Body of pancreas (tissue), 4 donors: ENCODE data around the gene CEP120. TPM values are rescaled to one million over a fixed set of nuclear protein-coding genes. Genes with fewer than 3 reads are reported as not detected.

ENCODE experiments used
- ATAC-seq: fragments of 150-250 bp; one replicate; pipeline ENCODE4 v1.9.1; 2016
- DNase-seq, 4 donors: peaks; one replicate each; pipeline ENCODE4 v3.0.0-alpha.2; 2019
- H3K27ac ChIP-seq, 4 donors: fragments of 200-600 bp; sonication (generic); 1 replicate in 3 of 4; 2 replicates in 1 of 4; pipeline versions ENCODE4 v1.5.1 to v1.6.1; 2016 to 2019; ENCODE audit warnings: mild to moderate bottlenecking in 1 of 4, mixed read lengths in 1 of 4, moderate library complexity in 1 of 4
- H3K27me3 ChIP-seq, 2 donors: fragments of 200-600 bp; sonication (generic); one replicate each; pipeline ENCODE4 v1.6.0; 2016; ENCODE audit warnings: mild to moderate bottlenecking in 1 of 2
- H3K36me3 ChIP-seq, 2 donors: fragments of 200-600 bp; sonication (generic); replicated peaks in 1 of 2; 2 replicates each; pipeline ENCODE4 v1.5.1; 2016; ENCODE audit warnings: low read depth in 2 of 2; ENCODE audit not compliant: insufficient read depth in 1 of 2
- H3K4me1 ChIP-seq: fragments of 200-600 bp; sonication (generic); one replicate; pipeline ENCODE4 v1.6.0; 2016
- H3K4me3 ChIP-seq, 2 donors: fragments of 200-600 bp; sonication (generic); 1 replicate in 1 of 2; 2 replicates in 1 of 2; pipeline ENCODE4 v1.5.1; 2016 to 2019
- H3K9me3 ChIP-seq, 3 donors: fragments of 200-600 bp; sonication (generic); 1 replicate in 2 of 3; 2 replicates in 1 of 3; pipeline ENCODE4 v1.5.1; 2016
- POLR2A ChIP-seq, 3 donors: fragments of 450-650 bp; IDR thresholded peaks; one replicate each; pipeline ENCODE4 v1.6.1; 2016; ENCODE audit warnings: antibody characterized with exemption in 3 of 3, mild to moderate bottlenecking in 2 of 3
- WGBS, 2 donors: methylation state at CpG; one replicate each; pipeline ENCODE4 v1.1.5; 2017; 5-methylcytosine and 5-hydroxymethylcytosine counted together
- intact Hi-C: fragments of 100-400 bp; cut with DNase I; formaldehyde crosslinking; loops from one replicate; pipeline ENCODE4 v1.15.1; 2023
- total RNA-seq, 2 donors: library from RNA; depleted of rRNA; stranded (reverse); fragments of >200 nt; gene quantifications; one replicate each; pipeline ENCODE4 v1.1.0, GENCODE V29; 2016
- TF ChIP-seq, protein P1 (sequence below), 7 experiments: fragments of 450-650 bp in 4 of 7; fragments of 200-600 bp in 3 of 7; sonication (generic) in 3 of 7; IDR thresholded peaks; one replicate each; pipeline ENCODE4 v1.5.1; 2016 to 2019; ENCODE audit warnings: antibody characterized with exemption in 7 of 7

The CEP120 gene
- total RNA-seq, 2 donors from 2014 or later: 6.6 to 11.2 TPM

DNA sequence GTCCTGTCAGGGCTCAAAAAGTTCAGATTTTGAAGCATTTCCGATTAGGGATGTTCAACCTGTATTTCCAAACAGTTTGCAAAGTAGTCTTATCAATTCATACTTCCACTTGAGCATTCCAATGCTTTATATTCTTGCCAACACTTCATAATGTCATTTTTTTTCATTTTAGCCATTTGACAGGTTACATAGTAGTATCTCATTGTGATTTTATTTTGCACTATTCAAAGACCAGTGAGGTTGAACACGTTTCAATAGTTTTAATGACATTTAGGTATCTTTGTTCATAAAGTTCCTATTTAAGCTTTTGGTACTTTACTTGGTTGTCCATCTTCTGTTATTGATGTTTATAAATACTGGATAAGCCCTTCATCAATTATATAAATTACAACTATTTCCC is 71.4 kb downstream of the CEP120 start:
- TF ChIP-seq, protein P1, sequence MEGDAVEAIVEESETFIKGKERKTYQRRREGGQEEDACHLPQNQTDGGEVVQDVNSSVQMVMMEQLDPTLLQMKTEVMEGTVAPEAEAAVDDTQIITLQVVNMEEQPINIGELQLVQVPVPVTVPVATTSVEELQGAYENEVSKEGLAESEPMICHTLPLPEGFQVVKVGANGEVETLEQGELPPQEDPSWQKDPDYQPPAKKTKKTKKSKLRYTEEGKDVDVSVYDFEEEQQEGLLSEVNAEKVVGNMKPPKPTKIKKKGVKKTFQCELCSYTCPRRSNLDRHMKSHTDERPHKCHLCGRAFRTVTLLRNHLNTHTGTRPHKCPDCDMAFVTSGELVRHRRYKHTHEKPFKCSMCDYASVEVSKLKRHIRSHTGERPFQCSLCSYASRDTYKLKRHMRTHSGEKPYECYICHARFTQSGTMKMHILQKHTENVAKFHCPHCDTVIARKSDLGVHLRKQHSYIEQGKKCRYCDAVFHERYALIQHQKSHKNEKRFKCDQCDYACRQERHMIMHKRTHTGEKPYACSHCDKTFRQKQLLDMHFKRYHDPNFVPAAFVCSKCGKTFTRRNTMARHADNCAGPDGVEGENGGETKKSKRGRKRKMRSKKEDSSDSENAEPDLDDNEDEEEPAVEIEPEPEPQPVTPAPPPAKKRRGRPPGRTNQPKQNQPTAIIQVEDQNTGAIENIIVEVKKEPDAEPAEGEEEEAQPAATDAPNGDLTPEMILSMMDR (IDR thresholded peaks at IDR 0.05): no peak
- no peak for TF ChIP-seq POLR2A (IDR thresholded peaks at IDR 0.05)
- DNase-seq: no peak
- Histone ChIP-seq H3K4me1 (no peaks in the 10 kb centered on the region), H3K27ac (no peak overlapping the region), H3K27me3 (no peaks in the 10 kb centered on the region), H3K9me3 (no peaks in the 10 kb centered on the region), H3K36me3 (peaks cover 0 to 9% of the 10 kb centered on the region in 2 donors), H3K4me3 (no peak overlapping the region)
- WGBS, 2 donors: 91 to 94% methylated on average over 2 of the region's 2 CpGs
- intact Hi-C loops: no loop called here
- no peak for ATAC-seq

DNA sequence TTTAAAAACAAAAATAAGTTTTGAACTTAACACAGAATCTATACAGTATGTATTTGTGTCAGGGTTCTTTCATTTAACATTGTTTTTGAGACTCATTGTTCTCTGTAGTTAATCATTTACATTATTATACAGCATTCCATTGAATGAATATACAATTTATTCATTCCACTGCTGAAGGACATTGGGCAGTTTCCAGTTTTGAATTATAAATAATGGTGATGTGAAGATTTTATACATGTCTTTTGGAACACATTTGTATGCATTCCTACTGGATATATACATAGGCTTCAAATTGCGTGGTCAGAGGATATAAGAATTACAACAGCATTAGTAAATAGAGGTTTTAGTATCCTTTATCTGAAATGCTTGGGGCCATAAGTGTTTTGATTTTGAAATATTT is 72.0 kb downstream of the CEP120 start:
- no peak for TF ChIP-seq POLR2A (IDR thresholded peaks at IDR 0.05)
- TF ChIP-seq, protein P1 (IDR thresholded peaks at IDR 0.05): no peak
- DNase-seq (no peak), ATAC-seq (no peak)
- no peak overlapping the region for H3K27ac ChIP-seq
- WGBS, 2 donors: 90 to 96% methylated on average over 1 of the region's 1 CpG
- no peaks in the 10 kb centered on the region for H3K9me3 ChIP-seq
- no peaks in the 10 kb centered on the region for H3K27me3 ChIP-seq
- peaks cover 4 to 9% of the 10 kb centered on the region in 2 donors for H3K36me3 ChIP-seq
- intact Hi-C loops: no loop called here
- H3K4me1 ChIP-seq: no peaks in the 10 kb centered on the region
- H3K4me3 ChIP-seq: no peak overlapping the region

DNA sequence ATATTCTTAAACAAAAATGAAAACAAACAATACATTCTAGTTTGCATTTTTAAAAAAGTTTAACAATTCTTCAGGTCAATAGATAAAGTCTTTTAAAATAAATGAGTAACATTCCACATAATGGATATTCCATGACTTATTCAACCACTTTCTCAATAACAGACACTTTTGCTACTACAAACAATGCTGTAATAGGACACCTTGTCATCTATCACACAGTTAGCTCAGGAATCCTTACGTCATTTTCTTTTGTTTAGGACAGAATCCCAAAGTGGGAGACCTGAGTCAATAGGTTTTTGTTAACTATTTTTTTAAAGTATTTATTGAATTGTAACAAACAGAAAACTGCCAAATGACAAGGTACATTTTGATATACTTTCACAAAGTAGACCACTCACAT is 72.5 kb downstream of the CEP120 start:
- Histone ChIP-seq H3K36me3 (peaks cover 4 to 9% of the 10 kb centered on the region in 2 donors), H3K9me3 (no peaks in the 10 kb centered on the region), H3K27me3 (no peaks in the 10 kb centered on the region), H3K4me3 (no peak overlapping the region), H3K4me1 (no peaks in the 10 kb centered on the region), H3K27ac (no peak overlapping the region)
- WGBS, 2 donors: 71 to 83% methylated on average over 1 of the region's 1 CpG
- TF ChIP-seq, protein P1 (IDR thresholded peaks at IDR 0.05): no peak
- no peak for TF ChIP-seq POLR2A (IDR thresholded peaks at IDR 0.05)
- ATAC-seq (no peak), DNase-seq (no peak)
- intact Hi-C loops: no loop called here

DNA sequence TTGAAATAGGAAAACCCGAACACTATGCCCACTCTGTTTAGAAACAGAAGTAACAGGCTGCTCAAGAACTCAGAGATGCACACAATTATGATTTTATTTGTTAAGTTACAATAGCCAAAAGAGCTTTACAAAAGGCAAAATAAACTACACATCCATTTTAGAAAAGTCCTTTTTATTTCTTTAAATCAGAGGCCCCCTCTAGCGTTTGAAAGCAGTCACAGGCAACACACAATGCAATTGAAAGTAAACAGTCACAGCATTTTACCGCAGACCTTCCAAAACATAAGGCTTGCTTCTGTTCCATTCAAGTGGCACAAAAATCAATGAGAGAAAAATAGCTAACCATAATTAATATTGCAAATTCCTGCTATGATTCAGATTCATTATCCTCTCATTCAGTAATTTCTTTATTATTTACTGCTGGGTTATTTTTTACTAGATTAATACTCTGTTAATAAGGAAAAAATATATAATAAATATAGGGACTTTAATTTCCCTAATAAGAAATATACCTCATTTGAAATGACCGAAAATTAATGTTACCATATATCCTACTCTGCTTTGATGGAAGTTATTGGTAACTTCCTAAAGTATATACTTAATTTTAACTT is 78.3 kb downstream of the CEP120 start:
- intact Hi-C loops: no loop called here
- DNase-seq: peak in 2 of 4 donors; percentile 22 to 30
- H3K27ac ChIP-seq: no peak overlapping the region

More for the DNA sequence above, 78.3 kb downstream of the CEP120 start:
- Histone ChIP-seq H3K4me1 (no peaks in the 10 kb centered on the region), H3K36me3 (peaks cover 4 to 9% of the 10 kb centered on the region in 2 donors), H3K27me3 (no peaks in the 10 kb centered on the region), H3K9me3 (no peaks in the 10 kb centered on the region), H3K4me3 (no peak overlapping the region)
- TF ChIP-seq POLR2A (IDR thresholded peaks at IDR 0.05): no peak
- TF ChIP-seq, protein P1 (IDR thresholded peaks at IDR 0.05): peak in 6 of 7 experiments; percentile 39 to 56 (median 52)
- 43 to 47% methylated on average over 4 of the region's 4 CpGs for WGBS, 2 donors
- no peak for ATAC-seq
